K562 (cell line): ENCODE data around the gene LRFN4. TPM values are rescaled to one million over a fixed set of nuclear protein-coding genes. Genes with fewer than 3 reads are reported as not detected.

ENCODE experiments used
- ATAC-seq: fragments of 200-7000 bp; cut with Tn5 transposase; 3 replicates; pipeline ENCODE4 v1.9.1; 2020; ENCODE audit warnings: moderate library complexity
- BruUV-seq: library from RNA; stranded (reverse); fragments of 400-500 nt; replicated peaks from 2 replicates; lab custom pipeline; 2021; lab: Mats Ljungman, UMichigan
- CTCF ChIA-PET: fragments of 300-600 bp; formaldehyde crosslinking; extraction: SDS; loops from one replicate; lab custom pipeline; 2021; ENCODE audit warnings: low intra/inter-chr PET ratio; lab: Yijun Ruan, JAX
- POLR2A ChIA-PET: fragments of 300-600, 350-650 bp; sonication (Branson Sonifier 250); formaldehyde crosslinking; extraction: SDS; loops from one replicate; lab custom pipeline; 2021; ENCODE audit warnings: antibody characterized with exemption, inconsistent platforms; lab: Yijun Ruan, JAX
- DNase-seq, 4 experiments: peaks; one replicate each; pipeline versions ENCODE4 v3.0.0 to v3.0.0-alpha.2; 2011 to 2018; ENCODE audit warnings: low spot score in 3 of 4, mixed read lengths in 3 of 4; ENCODE audit errors: extremely low read depth in 1 of 4
- FAIRE-seq: peaks from 2 replicates; lab custom pipeline; 2011; peaks lifted over from hg19 to GRCh38; lab: Jason Lieb, UNC
- H2AFZ ChIP-seq: 2 replicates; pipeline ENCODE4 v1.6.0; 2011; ENCODE audit warnings: low read depth, low read length, control low read depth, inconsistent platforms
- H3K27ac ChIP-seq: fragments of 200-600 bp; 3 replicates; pipeline ENCODE4 v1.8.0; 2011; ENCODE audit warnings: low read depth, mild to moderate bottlenecking, control low read depth, inconsistent platforms, low read length, moderate library complexity, mixed read lengths; ENCODE audit errors: extremely low read depth
- H3K27me3 ChIP-seq, 2 experiments: fragments of 300-600 bp in 1 of 2; 2 replicates in 1 of 2; 3 replicates in 1 of 2; pipeline versions ENCODE4 v1.6.0 to v1.8.0; 2011; ENCODE audit warnings: inconsistent platforms in 2 of 2, low read length in 2 of 2, mild to moderate bottlenecking in 1 of 2, mixed read lengths in 1 of 2, moderate library complexity in 1 of 2; ENCODE audit not compliant: control insufficient read depth in 2 of 2, insufficient read depth in 2 of 2
- H3K36me3 ChIP-seq: fragments of 300-600 bp; 3 replicates; pipeline ENCODE4 v1.8.0; 2011; ENCODE audit warnings: mild to moderate bottlenecking, low read length, inconsistent platforms; ENCODE audit not compliant: control insufficient read depth, insufficient read depth
- H3K4me1 ChIP-seq, 2 experiments: fragments of 200-600 bp in 1 of 2; replicated peaks in 1 of 2; 2 replicates in 1 of 2; 3 replicates in 1 of 2; pipeline versions ENCODE4 v1.5.1 to v1.8.0; 2011; ENCODE audit warnings: inconsistent platforms in 2 of 2, low read length in 2 of 2, mild to moderate bottlenecking in 1 of 2, mixed read lengths in 1 of 2, moderate library complexity in 1 of 2; ENCODE audit not compliant: control insufficient read depth in 2 of 2, insufficient read depth in 2 of 2
- H3K4me2 ChIP-seq: 2 replicates; pipeline ENCODE4 v1.6.1; 2011; ENCODE audit warnings: low read length, control low read depth, inconsistent platforms, mixed read lengths; ENCODE audit not compliant: insufficient read depth
- H3K4me3 ChIP-seq: fragments of 200-600 bp; sonication (generic), shearing (Covaris generic); 2 replicates; pipeline ENCODE4 v1.5.1; 2016; ENCODE audit warnings: control low read depth, inconsistent platforms
- H3K79me2 ChIP-seq: fragments of 200-600 bp; 3 replicates; pipeline ENCODE4 v1.8.0; 2011; ENCODE audit warnings: low read length, inconsistent platforms; ENCODE audit not compliant: control insufficient read depth, insufficient read depth
- H3K9ac ChIP-seq, 2 experiments: 2 replicates each; pipeline versions ENCODE4 v1.6.0 to v1.6.1; 2011; ENCODE audit warnings: low read depth in 2 of 2, low read length in 2 of 2, control low read depth in 1 of 2, inconsistent platforms in 1 of 2, mild to moderate bottlenecking in 1 of 2, mixed read lengths in 1 of 2; ENCODE audit not compliant: insufficient read depth in 1 of 2
- H3K9me1 ChIP-seq: one replicate; pipeline ENCODE4 v1.6.0; 2011; ENCODE audit warnings: inconsistent platforms, mild to moderate bottlenecking, low read length, moderate library complexity; ENCODE audit not compliant: control insufficient read depth, insufficient read depth
- H3K9me3 ChIP-seq: replicated peaks from 2 replicates; pipeline ENCODE4 v1.5.1; 2011; ENCODE audit warnings: low read depth, low read length, inconsistent platforms; ENCODE audit not compliant: control insufficient read depth, insufficient read depth
- H4K20me1 ChIP-seq: replicated peaks from 2 replicates; pipeline ENCODE4 v1.6.1; 2011; ENCODE audit warnings: low read length, inconsistent platforms, mixed read lengths; ENCODE audit not compliant: control insufficient read depth, insufficient read depth
- BRCA1 ChIP-seq, 2 experiments: fragments of 450-650 bp in 1 of 2; sonication (generic) in 1 of 2; formaldehyde crosslinking in 1 of 2; IDR thresholded peaks; 2 replicates each; pipeline versions ENCODE4 v1.5.0 to v1.6.1; 2017 to 2020; ENCODE audit warnings: mild to moderate bottlenecking in 1 of 2, missing genetic modification reagents in 1 of 2
- CBFA2T2 ChIP-seq: fragments of 450-650 bp; conservative IDR thresholded peaks from 2 replicates; pipeline ENCODE4 v1.6.1; 2017; ENCODE audit warnings: mild to moderate bottlenecking
- CUX1 ChIP-seq: fragments of 200-800 bp; sonication (Bioruptor generic); IDR thresholded peaks from 2 replicates; pipeline ENCODE4 v1.6.1; 2016; ENCODE audit warnings: missing genetic modification characterization, missing compliant biosample characterization
- FOXP1 ChIP-seq: sonication (generic); formaldehyde crosslinking; IDR thresholded peaks from 2 replicates; pipeline ENCODE4 v1.8.0; 2022; ENCODE audit warnings: mild to moderate bottlenecking, missing genetic modification reagents
- FOXP4 ChIP-seq: sonication (generic); formaldehyde crosslinking; IDR thresholded peaks from 2 replicates; pipeline ENCODE4 v1.8.0; 2022; ENCODE audit warnings: mild to moderate bottlenecking, missing genetic modification reagents, borderline replicate concordance
- MCM5 ChIP-seq: fragments of 450-650 bp; IDR thresholded peaks from 2 replicates; pipeline ENCODE4 v1.6.1; 2016; ENCODE audit warnings: low read depth
- MTA2 ChIP-seq: fragments of 450-650 bp; IDR thresholded peaks from 2 replicates; pipeline ENCODE4 v1.6.1; 2016; ENCODE audit warnings: low read depth
- NFIC ChIP-seq: fragments of 450-650 bp; IDR thresholded peaks from 2 replicates; pipeline ENCODE4 v1.6.1; 2017; ENCODE audit warnings: mild to moderate bottlenecking, inconsistent platforms
- THRB ChIP-seq: fragments of 450-650 bp; formaldehyde crosslinking; conservative IDR thresholded peaks from 2 replicates; pipeline ENCODE4 v1.4.0; 2022; ENCODE audit warnings: mild to moderate bottlenecking, missing genetic modification characterization
- TRIM28 ChIP-seq: fragments of 450-650 bp; IDR thresholded peaks from 2 replicates; pipeline ENCODE4 v1.6.1; 2017
- ZFP1 ChIP-seq: fragments of 450-650 bp; formaldehyde crosslinking; IDR thresholded peaks from 2 replicates; pipeline ENCODE4 v1.4.0; 2020; ENCODE audit warnings: mild to moderate bottlenecking, mixed read lengths
- ZNF165 ChIP-seq: fragments of 250-450 bp; sonication (Bioruptor Pico); IDR thresholded peaks from 2 replicates; pipeline ENCODE4 v1.4.0; 2020; ENCODE audit warnings: borderline replicate concordance
- ZNF175 ChIP-seq: fragments of 200-800 bp; sonication (Bioruptor generic); IDR thresholded peaks from 2 replicates; pipeline ENCODE4 v1.6.1; 2016; ENCODE audit warnings: low read depth, mild to moderate bottlenecking, missing genetic modification characterization, missing compliant biosample characterization
- WGBS: fragments of 100-300 bp; shearing (Covaris generic); methylation state at CpG from one replicate; pipeline ENCODE4 v1.1.6; 2016; ENCODE audit warnings: low coverage, mixed read lengths; ENCODE audit not compliant: insufficient coverage; ENCODE audit errors: missing lambda C conversion rate; 5-methylcytosine and 5-hydroxymethylcytosine counted together
- in situ Hi-C: fragments of 300-500 bp; cut with MboI; formaldehyde crosslinking; loops from 4 replicates; pipeline ENCODE4 v1.15.0; 2018; ENCODE audit warnings: inconsistent platforms, mixed read lengths
- intact Hi-C: fragments of 100-400 bp; cut with micrococcal nuclease; formaldehyde crosslinking; loops from 2 replicates; pipeline ENCODE4 v1.14.2; 2022
- polyA plus RNA-seq, 8 experiments: library from polyadenylated mRNA; depleted of rRNA in 4 of 8; stranded (reverse) in 5 of 8; unstranded in 3 of 8; fragments of >200 nt; fragmentation: Nextera tagmentation in 2 of 8; fragmentation: Illumina TruSeq in 1 of 8; extraction: Ambion mirVana in 2 of 8; extraction: Trizol in 1 of 8; gene quantifications; 2 replicates each; pipeline versions ENCODE4 v1.2.1 to v1.2.3, GENCODE V29; 2011 to 2014; ENCODE audit warnings: inconsistent platforms in 1 of 8, missing spikeins in 1 of 8
- total RNA-seq, 7 experiments: library from RNA; depleted of rRNA in 6 of 7; stranded (reverse); fragments of >200 nt in 6 of 7; fragmentation: Illumina TruSeq in 2 of 7; extraction: Trizol in 2 of 7; gene quantifications; 2 replicates each; pipeline versions ENCODE4 v1.2.1 to v1.2.3, GENCODE V29; 2011 to 2021; ENCODE audit warnings: low replicate concordance in 1 of 7

LRFN4 gene
- total and polyA plus RNA-seq, 9 of the 15 experiments (the other 6 are each of a cell fraction or from before 2014, with no cell fraction given), result 0.10 to 60.1 (median 6.7) TPM

DNA sequence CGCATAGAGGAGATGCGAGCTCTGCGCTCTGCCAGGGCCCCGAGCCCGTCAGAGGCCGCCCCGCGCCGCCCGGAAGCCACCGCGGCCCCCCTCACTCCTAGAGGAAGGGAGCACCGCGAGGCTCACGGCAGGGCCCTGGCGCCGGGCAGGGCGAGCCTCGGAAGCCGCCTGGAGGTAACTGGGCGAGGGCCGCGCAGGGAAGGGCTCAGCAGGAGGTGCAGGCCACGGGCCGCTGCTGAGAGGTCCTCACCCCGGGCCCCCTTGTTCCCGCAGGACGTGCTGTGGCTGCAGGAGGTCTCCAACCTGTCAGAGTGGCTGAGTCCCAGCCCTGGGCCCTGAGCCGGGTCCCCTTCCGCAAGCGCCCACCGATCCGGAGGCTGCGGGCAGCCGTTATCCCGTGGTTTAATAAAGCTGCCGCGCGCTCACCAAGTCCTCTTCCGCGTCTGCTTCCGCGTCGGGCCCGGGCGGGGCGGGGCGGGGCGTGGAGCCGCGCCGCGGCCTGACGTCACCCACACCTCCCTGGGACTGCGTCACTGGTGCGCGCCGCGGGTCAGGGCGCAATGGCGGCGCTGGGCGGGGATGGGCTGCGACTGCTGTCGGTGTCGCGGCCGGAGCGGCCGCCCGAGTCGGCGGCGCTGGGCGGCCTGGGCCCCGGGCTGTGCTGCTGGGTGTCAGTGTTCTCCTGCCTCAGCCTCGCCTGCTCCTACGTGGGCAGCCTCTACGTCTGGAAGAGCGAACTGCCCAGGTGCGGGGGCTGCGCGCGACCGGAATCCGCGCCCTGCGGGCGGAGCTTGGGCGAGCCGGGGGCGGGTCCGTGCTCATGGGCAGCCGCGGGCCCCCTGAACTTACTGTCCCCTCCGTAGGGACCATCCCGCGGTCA is 13.7 kb upstream of the LRFN4 start, which contains the start of gene RCE1:
Gene RCE1, plus strand, starts transcription at position 546 of the 880 bp plus-strand sequence. Its CDS starts 15 bp downstream, at position 561.
- no TSS peak for BruUV-seq
- peak within 1 kb of the TSS; percentile 98 for H3K27ac ChIP-seq
- no peaks in the 10 kb centered on the region for H4K20me1 ChIP-seq
- peak within 1 kb of the TSS; percentile 99 for H3K4me2 ChIP-seq
- 1% methylated on average over 78 of the region's 98 CpGs for WGBS
- peaks cover 54% of the 10 kb centered on the region; the same call in 2 of the 3 replicates for H3K36me3 ChIP-seq
- H3K9me3 ChIP-seq, result no peaks in the 10 kb centered on the region
- no peaks in the 10 kb centered on the region for H3K9me1 ChIP-seq
- CTCF ChIA-PET, result no interaction called here
- peaks cover 44 to 56% of the 10 kb centered on the region in 2 experiments for H3K4me1 ChIP-seq
- POLR2A ChIA-PET, result interaction anchor here (0.6 to 5.3 kb wide), 20 partner anchors 11 to 1430 kb away, joined by 3 to 58 read pairs (median 3); partner anchors contain the start of genes PELI3 and RBM4B
- peak within 1 kb of the TSS; percentile 99 for H3K4me3 ChIP-seq
- FAIRE-seq (peak; percentile 56), DNase-seq (peak; percentile 93 to 95 (median 94)), ATAC-seq (peak; percentile 81)
- H3K79me2 ChIP-seq, result peaks cover 48% of the 10 kb centered on the region
- in situ Hi-C loops, result no loop called here
- H3K27me3 ChIP-seq, result no peaks in the 10 kb centered on the region
- H2AFZ ChIP-seq, result peak within 1 kb of the TSS; percentile 92
- intact Hi-C loops, result loop anchor here (5.0 kb wide), 1 partner anchor 134 kb away; the partner anchor contains the start of gene C11orf86
- peak within 1 kb of the TSS; percentile 97 to 100 for H3K9ac ChIP-seq
- peak; percentile 84 for TF ChIP-seq FOXP1 (CRISPR knock-in tag)
- TF ChIP-seq MCM5, result no peak
- peak; percentile 19; the same call in 1 of the 2 replicates for TF ChIP-seq NFIC
- TF ChIP-seq ZFP1, result no peak
- no peak for TF ChIP-seq MTA2
- no peak for TF ChIP-seq CBFA2T2
- TF ChIP-seq FOXP4, result no peak
- no peak for TF ChIP-seq THRB
- TF ChIP-seq TRIM28, result no peak
- no peak for TF ChIP-seq ZNF175 (CRISPR knock-in tag)
- no peak for TF ChIP-seq BRCA1 (IDR thresholded peaks at IDR 0.05)
- TF ChIP-seq BRCA1 (CRISPR knock-in tag; IDR thresholded peaks at IDR 0.05), result no peak
- no peak for TF ChIP-seq CUX1
- TF ChIP-seq ZNF165 (CRISPR knock-in tag), result no peak
